HG03460 (cell line): Measurements from ENCODE around the gene ZNF700.
"Not testable (repeated sequence)": the region's sequence is repeated elsewhere in the genome, so short reads cannot be mapped to it uniquely, and the experiment has no call there.

Experiments used
- ATAC-seq: cut with Tn5 transposase; IDR thresholded peaks from one replicate; pipeline ENCODE4 v1.9.1; 2021; ENCODE audit not compliant: unreplicated experiment

The ZNF700 gene

DNA sequence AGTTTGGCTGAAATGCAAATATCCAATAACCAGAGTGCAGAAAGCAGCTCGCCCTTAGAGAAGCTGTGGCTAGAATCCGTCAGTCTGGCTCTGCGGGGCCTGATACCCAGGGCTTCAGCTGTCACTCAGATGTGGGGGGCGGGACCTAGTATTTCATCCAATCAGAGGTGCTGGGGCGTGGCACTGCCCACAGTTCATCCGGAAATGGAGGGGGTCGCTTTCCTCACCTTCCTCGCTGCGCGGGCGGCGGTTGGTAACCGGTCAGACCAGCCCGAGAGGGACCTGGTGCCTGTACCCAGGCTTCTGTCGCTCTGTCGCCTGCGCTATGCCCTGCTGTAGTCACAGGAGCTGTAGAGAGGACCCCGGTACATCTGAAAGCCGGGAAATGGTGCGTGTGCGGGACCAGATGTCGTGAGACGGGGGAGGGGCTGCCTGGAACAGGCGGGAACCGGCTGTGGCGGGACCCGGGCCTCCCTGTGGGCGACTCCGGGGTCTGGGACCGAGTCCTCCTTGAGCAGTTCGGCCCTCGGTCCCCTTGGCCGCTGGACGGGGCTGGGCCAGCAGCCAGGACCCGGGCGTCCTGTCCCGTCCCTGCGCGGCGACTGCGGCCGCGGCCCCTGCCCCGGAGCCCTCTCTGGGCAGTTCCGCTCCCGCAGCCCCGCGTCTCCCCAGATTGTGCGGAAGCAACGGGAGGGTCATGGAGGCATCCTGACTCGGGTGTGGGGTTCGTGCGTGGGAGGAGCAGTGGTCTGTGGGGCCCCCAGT is at the start of gene ZNF700:
Gene ZNF700 (plus strand): TSS at position 222 of the 765 bp plus-strand sequence. CDS start 104 bp downstream, at position 326.
- peak; percentile 87 for ATAC-seq

DNA sequence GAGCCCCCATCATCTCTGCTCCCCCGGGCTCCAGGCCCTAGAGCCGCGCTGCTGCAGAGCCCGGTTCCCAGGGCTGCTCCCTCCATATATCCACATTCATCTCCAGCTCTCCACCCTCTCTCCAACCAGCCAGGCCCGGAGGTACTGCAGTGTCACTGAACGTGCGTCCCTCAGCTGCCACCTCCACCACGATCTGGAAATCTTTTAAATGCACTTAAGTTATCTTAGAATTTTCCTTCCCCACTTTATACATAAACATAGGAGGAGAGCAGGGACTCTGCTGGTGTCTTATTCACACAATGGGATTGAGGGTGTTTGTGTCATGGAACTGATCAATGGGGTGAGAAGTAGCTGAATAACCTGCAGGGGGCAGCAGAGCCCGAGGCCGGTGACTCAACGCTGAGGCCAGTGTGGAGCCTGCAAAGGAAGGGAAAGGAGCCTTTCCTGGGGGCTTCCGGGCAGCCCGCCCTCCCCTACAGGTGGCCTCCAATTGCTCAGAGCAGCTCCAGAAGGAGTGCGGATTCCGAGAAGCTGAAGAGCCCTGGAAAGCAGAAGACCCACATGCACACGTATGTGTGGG is 45.1 kb upstream of the ZNF700 start:
- ATAC-seq, result not testable (repeated sequence)

DNA sequence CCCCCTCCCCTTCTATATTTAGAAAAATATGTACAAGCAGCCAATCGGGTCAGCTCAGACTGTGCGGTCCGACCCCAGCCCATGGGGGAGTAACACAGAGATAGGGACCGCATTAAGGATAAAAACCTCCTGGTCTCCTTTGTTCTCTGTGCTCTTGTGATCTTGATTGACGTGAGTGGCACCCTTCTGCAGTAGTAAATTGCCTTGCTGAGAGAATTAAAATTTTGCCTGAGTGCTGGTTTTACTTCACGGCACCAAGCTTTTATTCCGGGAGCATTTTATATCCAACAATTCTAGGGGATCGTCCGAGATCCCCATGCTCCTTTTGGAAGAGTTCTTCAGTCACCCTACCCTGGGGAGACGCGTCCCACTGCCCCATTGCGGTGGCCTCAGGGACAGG is 44.3 kb upstream of the ZNF700 start:
- ATAC-seq, result no peak

DNA sequence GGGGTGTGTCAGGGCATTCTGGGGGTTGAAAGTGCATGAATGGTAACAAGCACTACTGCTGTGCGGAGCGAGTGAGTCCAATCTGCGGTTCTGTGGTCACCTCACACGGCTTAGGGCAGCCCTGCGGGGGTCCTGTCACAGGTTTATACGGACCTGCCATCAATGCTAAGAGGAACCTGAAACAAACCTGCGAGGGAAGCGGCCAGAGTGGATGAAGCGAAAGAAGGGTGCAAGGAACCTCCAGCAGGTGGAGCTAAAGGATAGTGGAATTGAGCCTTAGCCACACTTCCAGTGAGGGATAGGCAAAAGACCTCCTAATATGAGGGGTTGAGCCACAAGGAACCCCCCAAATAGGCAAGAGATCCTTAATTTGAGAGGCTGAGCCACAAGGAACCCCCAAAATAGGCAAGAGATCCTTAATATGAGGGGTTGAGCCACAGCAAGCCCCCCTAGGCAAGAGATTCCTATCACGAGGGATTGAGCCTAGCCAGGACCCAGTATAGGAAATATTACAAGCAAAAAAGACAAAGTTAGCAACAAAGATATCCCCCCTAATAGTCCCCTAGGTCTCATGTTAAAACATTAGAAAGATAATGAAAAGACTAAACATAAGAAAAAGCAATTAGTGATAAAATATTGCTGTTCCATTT is 43.6 kb upstream of the ZNF700 start:
- no peak for ATAC-seq

DNA sequence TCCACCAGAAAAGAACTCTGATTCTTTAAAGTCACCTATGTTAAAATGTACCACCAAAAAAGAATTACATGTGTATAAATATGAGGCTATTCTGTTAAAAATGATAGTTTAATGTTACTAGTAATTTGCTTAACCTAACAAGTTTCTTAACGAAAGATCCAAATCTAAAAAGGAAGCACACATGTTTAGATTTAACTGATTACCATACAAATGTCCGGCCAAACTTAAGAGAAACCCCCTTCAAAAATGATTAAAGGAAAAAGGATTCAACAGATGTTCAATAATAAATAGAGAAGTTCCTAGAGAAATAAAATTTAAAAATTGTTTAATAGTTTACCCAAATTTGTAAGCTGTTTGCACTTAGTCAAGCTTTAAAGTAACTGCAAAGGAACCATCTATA is 42.3 kb upstream of the ZNF700 start:
- no peak for ATAC-seq

DNA sequence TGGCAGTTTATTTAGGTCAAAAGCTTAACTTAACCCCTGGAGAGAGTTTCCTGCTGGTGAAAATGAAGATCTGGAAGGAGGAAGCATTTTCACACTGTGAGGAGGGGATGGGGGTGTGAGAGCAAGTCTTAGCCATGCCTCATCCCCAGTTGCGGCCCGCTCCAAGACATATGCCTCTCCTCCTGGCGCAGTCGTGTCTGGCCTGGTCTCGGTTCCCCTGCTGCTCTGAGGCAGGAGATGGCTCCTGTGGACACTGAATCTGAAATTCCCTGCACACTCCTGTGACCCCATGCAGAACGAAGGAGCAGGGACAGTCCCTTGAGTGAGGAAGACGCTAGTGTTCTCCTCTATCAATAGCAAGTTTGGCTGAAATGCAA is 37.7 kb upstream of the ZNF700 start:
- ATAC-seq, result no peak

DNA sequence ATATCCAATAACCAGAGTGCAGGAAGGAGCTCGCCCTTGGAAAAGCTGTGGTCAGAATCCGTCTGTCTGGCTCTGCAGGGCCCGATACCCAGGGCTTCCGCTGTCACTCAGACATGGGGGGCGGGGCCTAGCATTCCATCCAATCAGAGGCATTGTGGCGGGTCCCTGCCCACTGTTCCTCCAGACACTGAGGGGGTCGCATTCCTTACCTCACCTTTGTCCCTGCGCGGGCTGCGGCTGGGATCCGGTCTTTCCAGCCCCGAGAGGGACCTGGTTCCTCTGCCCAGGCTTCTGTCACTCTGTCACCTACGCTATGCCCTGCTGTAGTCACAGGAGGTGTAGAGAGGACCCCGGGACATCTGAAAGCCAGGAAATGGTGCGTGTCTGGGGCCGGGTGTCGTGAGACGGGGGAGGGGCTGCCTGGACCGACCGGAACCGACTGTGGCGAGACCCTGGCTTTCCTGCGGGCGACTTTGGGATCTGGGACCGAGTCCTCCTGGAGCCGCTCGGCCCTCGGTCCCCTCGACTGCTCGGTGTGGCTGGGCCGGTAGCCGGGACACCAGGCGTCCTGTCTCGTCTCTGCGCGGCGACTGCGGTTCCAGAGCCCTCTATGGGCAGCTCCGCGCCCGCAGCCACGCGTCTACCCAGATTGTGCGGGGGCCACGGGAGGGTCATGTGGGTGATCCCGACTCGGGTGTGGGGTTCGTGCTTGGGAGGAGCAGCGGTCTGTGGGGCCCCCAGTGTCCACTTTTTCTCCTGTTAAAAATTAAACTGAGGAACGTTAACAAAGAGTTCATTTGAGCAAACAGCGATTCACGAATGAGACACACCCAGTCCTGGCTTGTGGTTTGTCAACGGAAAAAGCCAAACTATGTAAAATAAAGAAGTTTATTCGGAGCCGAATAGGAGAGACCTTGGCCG is 37.0 kb upstream of the ZNF700 start, which contains the start of gene ZNF69:
Gene ZNF69 (plus strand): TSS at position 172 of the 921 bp plus-strand sequence. CDS start 142 bp downstream, at position 314.
- ATAC-seq, result peak; percentile 77

DNA sequence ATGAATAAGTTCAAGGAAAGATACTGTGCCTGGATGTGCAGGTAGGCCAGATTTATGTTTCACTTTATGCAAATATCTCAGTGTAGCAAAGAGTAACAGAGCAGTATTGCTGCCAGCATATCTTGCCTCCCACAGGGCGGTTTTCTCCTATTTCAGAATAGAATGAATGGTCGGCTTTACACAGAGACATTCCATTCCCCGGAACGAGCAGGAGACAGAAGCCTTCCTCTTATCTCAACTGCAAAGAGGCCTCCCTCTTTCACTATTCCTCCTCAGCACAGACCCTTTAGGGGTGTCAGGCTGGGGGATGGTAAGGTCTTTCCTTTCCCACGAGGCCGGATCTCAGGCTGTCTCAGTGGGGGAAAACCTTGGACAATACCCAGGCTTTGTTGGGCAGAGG is 35.0 kb upstream of the ZNF700 start:
- ATAC-seq, result not testable (repeated sequence)

DNA sequence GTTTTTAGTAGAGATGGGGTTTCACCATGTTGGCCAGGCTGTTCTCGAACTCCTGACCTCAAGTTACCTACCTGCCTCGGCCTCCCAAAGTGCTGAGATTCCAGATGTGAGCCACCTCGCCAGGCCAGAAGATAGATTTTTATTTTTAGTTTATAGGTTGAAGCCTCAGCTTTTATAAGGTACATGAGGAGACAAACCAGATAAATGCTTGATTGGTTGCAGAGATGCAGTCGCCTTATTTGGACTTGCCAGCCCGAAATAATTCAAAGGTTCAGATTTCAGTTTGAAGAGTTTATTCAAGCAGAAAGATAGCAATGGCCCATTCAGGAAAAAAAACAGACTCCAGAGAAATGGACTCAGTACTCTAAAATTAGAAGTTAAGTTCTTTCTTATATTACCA is 34.3 kb upstream of the ZNF700 start:
- ATAC-seq, result no peak

DNA sequence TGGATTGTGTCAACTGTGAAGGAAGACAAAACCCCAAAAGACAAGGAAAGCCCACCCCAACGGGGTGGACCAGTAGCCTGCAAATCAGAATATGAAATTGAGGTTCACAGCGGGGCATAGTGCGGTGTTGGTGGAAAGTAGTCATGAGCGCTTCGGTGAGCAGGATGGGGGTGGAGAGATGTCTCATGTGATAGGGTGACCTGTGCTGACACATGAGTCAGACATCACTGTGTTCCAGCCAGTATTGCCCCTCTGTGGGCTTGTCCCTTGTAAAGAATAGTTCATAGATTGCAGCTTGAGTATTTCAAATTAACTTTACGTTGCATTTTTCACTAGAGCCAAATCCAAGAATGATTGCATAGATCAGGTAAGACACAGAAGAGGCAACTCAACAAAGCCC is 30.1 kb upstream of the ZNF700 start:
- ATAC-seq, result no peak

DNA sequence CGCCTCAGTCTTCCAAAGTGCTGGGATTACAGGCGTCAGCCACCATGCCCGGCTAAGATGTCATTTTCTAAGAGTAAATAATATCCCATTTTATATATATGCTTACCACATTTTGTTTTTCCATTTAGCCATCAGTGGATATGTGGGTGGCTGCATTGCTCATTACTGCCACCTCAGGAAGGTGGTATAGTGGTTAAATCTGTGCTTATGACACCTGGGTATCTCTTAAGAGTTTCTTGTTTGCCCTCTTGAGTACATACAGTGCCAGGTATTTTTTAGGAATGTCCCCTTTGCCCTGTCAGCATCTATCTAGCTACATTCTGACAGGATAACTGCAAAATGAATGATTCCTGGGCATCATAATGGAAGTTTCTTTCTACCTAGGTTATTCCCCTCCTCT is 22.7 kb upstream of the ZNF700 start:
- no peak for ATAC-seq

DNA sequence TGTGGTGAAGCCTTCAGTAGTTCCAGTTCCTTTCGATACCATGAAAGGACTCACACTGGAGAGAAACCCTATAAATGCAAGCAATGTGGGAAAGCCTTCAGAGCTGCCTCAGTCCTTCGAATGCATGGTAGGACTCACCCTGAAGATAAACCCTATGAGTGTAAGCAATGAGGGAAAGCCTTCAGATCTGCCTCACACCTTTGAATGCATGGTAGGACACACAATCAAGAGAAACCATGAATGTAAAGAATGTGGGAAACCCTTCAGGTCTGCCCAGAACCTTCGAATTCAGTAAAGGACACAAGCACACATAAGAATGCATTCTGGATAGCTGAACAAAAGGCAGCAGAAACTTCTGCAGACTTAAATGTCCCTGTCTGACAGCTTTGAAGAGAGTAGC is 19.0 kb upstream of the ZNF700 start:
- ATAC-seq, result no peak

DNA sequence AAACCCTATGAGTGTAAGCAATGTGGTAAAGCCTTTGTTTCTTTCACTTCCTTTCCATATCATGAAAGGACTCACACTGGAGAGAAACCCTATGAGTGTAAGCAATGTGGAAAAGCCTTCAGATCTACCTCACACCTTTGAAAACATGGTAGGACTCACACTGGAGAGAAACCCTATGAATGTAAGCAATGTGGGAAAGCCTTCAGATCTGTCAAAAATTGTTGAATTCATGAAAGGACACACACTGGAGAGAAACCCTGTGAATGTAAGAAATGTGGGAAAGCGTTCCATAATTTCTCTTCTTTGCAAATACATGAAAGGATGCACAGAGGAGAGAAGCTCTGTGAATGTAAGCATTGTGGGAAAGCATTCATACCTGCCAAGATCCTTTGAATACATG is 13.0 kb upstream of the ZNF700 start:
- ATAC-seq, result not testable (repeated sequence)

DNA sequence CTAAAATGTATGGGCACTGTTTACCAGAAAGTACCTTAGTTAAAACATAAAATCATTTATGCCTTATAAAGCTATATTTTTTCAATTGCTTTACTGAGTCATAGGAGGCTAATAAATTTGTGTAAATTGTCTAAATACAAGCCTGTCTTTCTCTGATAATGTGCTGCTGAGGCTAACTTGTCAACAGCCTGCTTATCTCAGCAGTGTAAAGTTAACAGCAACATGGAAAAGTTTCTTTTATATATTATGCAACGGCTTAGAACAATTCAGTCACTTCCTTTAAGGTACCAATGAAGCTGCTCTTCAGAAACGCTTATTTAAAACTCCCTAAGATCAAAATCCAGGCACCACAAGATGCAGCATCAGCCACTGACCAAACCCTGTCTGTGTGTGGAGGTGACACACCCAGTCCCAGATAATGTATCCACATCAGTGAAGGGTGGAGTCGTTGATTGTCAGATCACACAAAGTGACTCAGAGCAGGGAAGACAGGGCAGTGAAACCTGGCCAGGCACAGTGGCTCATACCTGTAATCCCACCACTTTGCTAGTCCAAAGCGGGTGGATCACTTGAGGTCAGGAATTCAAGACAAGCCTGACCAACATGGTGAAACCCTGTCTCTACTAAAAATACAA is 10.4 kb upstream of the ZNF700 start:
- ATAC-seq, result not testable (repeated sequence)

DNA sequence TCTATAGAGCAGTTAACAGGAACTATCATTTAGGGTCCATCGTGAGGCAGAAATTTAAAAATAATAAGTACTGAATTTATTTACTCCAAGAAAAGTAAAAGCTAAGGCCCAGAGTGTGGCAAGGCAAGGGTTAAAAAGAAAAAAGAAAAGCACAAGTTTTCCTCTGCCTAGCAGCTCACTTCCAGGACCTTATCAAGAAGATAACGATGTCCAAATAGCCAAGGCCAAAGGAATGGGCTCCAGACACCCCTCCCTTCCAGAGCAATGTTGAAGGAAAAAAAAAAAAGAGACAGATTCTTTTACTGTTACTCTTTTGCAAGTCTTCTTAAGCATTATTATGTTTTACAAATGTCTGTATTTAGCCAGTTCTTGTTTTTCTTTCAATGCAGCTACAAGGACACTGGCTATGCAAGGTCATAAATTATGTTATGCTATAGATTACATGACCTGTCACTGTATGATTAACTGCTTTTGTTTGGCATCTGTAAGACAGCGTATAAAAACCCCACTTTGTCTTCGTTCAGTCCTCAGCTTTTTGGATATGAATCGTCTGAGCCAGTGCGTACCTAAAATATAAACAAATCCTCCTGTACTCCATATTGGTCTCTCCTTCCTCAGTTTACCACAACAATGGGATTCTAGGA is 2.9 kb upstream of the ZNF700 start:
- ATAC-seq, result no peak

DNA sequence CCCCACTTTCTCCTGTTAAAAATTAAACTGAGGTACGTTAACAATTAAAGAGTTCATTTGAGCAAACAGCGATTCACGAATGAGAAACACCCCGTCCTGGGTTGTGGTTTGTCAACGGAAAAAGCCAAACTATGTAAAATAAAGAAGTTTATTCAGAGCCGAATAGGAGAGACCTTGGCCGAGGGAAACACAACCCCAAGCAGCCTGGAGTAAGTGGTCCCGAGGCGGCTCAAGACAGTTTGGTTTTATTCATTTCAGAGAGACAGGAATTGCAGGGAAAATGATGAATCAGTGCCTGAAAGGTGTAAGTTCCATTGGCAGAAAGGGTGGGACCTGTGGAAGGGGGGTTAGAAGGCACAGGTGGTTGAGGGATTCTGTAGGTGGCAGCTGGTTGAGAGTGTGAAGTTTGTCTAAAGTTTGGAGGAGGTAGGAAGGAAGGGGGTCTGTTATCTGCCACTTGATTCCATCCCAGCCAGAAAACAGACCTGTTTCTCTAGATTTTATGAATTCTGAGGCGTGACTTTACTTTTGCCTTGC is 812 bp downstream of the ZNF700 start:
- ATAC-seq, result not testable (repeated sequence)

DNA sequence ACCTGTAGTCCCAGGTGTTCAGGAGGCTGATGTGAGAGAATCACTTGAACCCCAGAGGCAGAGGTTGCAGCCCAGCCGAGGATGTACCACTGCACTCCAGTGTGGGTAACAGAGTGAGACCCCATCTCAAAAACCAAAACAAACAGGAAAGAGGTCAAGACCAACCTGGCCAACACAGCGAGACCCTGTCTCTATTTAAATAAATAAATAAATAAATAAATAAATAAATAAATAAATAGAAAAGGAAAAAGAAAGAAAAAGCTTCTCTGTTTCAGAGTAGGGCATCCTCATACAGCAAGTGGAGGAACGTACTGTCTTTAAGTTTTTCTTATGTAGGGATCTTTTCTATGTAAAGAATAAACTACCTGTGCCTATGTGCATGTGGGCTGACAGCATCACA is 2.3 kb downstream of the ZNF700 start:
- ATAC-seq, result no peak

DNA sequence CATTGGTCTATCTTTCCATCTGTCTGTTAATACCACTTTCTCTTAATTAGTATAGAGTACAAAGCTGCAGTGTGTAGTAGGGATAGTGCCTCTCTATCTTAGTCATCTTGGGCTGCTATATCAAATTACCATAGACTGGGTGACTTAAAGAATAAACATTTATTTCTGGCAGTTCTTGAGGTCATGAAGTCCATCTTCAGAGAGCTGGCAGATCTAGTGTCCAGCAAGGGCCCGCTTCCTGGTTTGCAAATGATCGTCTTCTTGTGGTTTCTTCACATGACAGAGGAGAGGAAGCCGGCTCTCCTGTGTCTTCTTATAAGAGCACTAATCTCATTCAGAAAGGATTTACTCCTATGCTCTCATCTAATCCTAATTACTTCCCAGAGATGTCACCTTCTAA is 6.1 kb downstream of the ZNF700 start:
- no peak for ATAC-seq

DNA sequence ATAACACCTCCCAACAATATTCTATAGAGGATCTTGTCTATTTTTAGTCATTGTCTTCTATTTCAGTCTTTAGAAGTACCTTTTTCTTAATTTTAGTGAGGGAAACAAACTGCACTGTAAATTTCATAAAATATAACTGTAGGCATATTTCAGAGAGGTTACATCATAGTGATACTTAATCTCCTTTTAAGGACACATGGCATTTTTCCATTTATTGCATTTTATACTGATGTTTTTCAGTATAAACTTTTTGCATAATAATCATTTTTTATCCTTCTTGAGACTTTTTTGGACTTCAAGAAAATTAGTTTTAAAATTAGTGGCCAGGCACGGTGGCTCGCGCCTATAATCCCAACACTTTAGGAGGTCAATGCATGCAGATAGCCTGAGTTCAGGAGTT is 6.6 kb downstream of the ZNF700 start:
- ATAC-seq, result no peak

DNA sequence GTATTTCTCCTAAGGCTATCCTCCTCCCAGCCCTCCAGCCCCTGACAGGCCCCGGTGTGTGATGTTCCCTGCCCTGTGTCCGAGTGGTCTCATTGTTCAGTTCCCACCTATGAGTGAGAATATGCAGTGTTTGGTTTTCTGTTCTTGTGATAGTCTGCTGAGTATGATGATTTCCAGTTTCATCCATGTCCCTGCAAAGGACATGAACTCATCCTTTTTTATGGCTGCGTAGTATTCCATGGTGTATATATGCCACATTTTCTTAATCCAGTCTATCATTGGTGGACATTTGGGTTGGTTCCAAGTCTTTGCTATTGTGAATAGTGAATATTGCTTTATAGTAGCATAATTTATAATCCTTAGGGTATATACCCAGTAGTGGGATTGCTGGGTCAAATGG is 10.9 kb downstream of the ZNF700 start:
- ATAC-seq, result not testable (repeated sequence)
